Embryonic facial prominence (tissue), 1 donor: ENCODE results near the gene TMUB1.

Experiments used
- DNase-seq: peaks from one replicate; pipeline ENCODE4 v3.0.0-alpha.2; 2016; ENCODE audit errors: extremely low spot score

The TMUB1 gene

GRCh38 chr7:151085691-151086620 lies 2.7 kb upstream of the TMUB1 start, which contains the start of gene AGAP3:
Gene AGAP3, plus strand, starts transcription at chr7:151086475. Its CDS starts 267 bp downstream, at chr7:151086742.
- no peak for DNase-seq

GRCh38 chr7:151085329-151085690 lies 2.0 kb upstream of the TMUB1 start:
- no peak for DNase-seq

- DNase-seq: no peak
These were observed 499 bp upstream of the TMUB1 start for GRCh38 chr7:151083824-151084160.

- no peak for DNase-seq
These were observed 887 bp downstream of the TMUB1 start for GRCh38 chr7:151082141-151083070.

- DNase-seq: no peak
These were observed 1.9 kb downstream of the TMUB1 start for GRCh38 chr7:151081170-151082101.

- peak; percentile 84 for DNase-seq
These were observed 2.6 kb downstream of the TMUB1 start, which contains the start of gene FASTK for GRCh38 chr7:151080522-151081169. Gene FASTK, minus strand, starts transcription at chr7:151080809. Its CDS starts 43 bp downstream, at chr7:151080766.

- DNase-seq: peak; percentile 6
These were observed 3.2 kb downstream of the TMUB1 start for GRCh38 chr7:151080067-151080521.

GRCh38 chr7:151079199-151079910 lies 3.9 kb downstream of the TMUB1 start:
- DNase-seq: no peak

- no peak for DNase-seq
These were observed 4.9 kb downstream of the TMUB1 start for GRCh38 chr7:151078233-151079040.

GRCh38 chr7:151077705-151078232 lies 5.5 kb downstream of the TMUB1 start:
- no peak for DNase-seq

GRCh38 chr7:151076863-151077704 lies 6.2 kb downstream of the TMUB1 start:
- DNase-seq: no peak

GRCh38 chr7:151075978-151076426 lies 7.3 kb downstream of the TMUB1 start:
- DNase-seq: no peak

- no peak for DNase-seq
These were observed 7.7 kb downstream of the TMUB1 start for GRCh38 chr7:151075662-151075971.

- no peak for DNase-seq
These were observed 8.3 kb downstream of the TMUB1 start for GRCh38 chr7:151074817-151075661.

- DNase-seq: no peak
These were observed 9.3 kb downstream of the TMUB1 start for GRCh38 chr7:151073990-151074389.

- DNase-seq: no peak
These were observed 12.0 kb downstream of the TMUB1 start for GRCh38 chr7:151071032-151071866.
